Neural cell (in vitro differentiated cells): ENCODE results near the gene ABHD12. TPM values are rescaled to one million over a fixed set of nuclear protein-coding genes. Genes with fewer than 3 reads are reported as not detected.

Experiments used
- H2AFZ ChIP-seq: fragments of 200-600, 300-800 bp; sonication (generic), shearing (Covaris generic); 2 replicates; pipeline ENCODE4 v1.6.0; 2014; ENCODE audit warnings: low read depth, mild to moderate bottlenecking, antibody characterized with exemption, low read length, moderate library complexity
- H3F3A ChIP-seq: fragments of 200-600 bp; shearing (Covaris generic); 2 replicates; pipeline ENCODE4 v1.6.1; 2016; ENCODE audit warnings: mild to moderate bottlenecking, moderate library complexity, mixed read lengths, antibody characterized with exemption, low read length; ENCODE audit not compliant: insufficient read depth, poor library complexity, severe bottlenecking
- H3K27ac ChIP-seq: fragments of 200-600, 300-800 bp; sonication (generic), shearing (Covaris generic); 2 replicates; pipeline ENCODE4 v1.5.1; 2014; ENCODE audit warnings: mild to moderate bottlenecking, low read length, moderate library complexity
- H3K27me3 ChIP-seq: fragments of 300-800, 200-600 bp; sonication (generic), shearing (Covaris generic); 2 replicates; pipeline ENCODE4 v1.6.0; 2014; ENCODE audit warnings: mild to moderate bottlenecking, low read depth, low read length, moderate library complexity; ENCODE audit not compliant: insufficient read depth
- H3K36me3 ChIP-seq: fragments of 300-800, 200-600 bp; sonication (generic), shearing (Covaris generic); 2 replicates; pipeline ENCODE4 v1.5.1; 2014; ENCODE audit warnings: mild to moderate bottlenecking, antibody characterized with exemption, low read length, moderate library complexity; ENCODE audit not compliant: insufficient read depth
- H3K4me2 ChIP-seq: fragments of 300-800, 200-600 bp; sonication (generic), shearing (Covaris generic); 2 replicates; pipeline ENCODE4 v1.6.0; 2014; ENCODE audit warnings: mild to moderate bottlenecking, low read length
- H3K4me3 ChIP-seq: fragments of 300-800, 200-600 bp; sonication (generic), shearing (Covaris generic); 2 replicates; pipeline ENCODE4 v1.5.1; 2014; ENCODE audit warnings: mild to moderate bottlenecking, low read length, moderate library complexity
- H3K79me2 ChIP-seq: fragments of 200-600 bp; shearing (Covaris generic); replicated peaks from 2 replicates; pipeline ENCODE4 v1.6.0; 2014; ENCODE audit warnings: mild to moderate bottlenecking, low read length, moderate library complexity; ENCODE audit not compliant: insufficient read depth
- H3K9ac ChIP-seq: fragments of 300-800, 200-600 bp; sonication (generic), shearing (Covaris generic); 2 replicates; pipeline ENCODE4 v1.6.1; 2016; ENCODE audit warnings: mild to moderate bottlenecking, low read length, mixed read lengths
- H3K9me2 ChIP-seq: fragments of 200-600 bp; shearing (Covaris generic); 2 replicates; pipeline ENCODE4 v1.6.1; 2016; ENCODE audit warnings: mild to moderate bottlenecking, low read length, mixed read lengths; ENCODE audit not compliant: insufficient read depth
- H3K9me3 ChIP-seq: fragments of 200-600, 300-800 bp; sonication (generic), shearing (Covaris generic); 2 replicates; pipeline ENCODE4 v1.6.1; 2016; ENCODE audit warnings: mild to moderate bottlenecking, mixed run types, low read length, moderate library complexity, mixed read lengths
- H4K20me1 ChIP-seq: fragments of 200-600 bp; shearing (Covaris generic); 2 replicates; pipeline ENCODE4 v1.6.1; 2016; ENCODE audit warnings: mild to moderate bottlenecking, mixed run types; ENCODE audit not compliant: insufficient read depth
- CTCF ChIP-seq: fragments of 450-650 bp; IDR thresholded peaks from 2 replicates; pipeline ENCODE4 v1.5.1; 2014; ENCODE audit warnings: antibody characterized with exemption, mild to moderate bottlenecking, moderate library complexity; ENCODE audit not compliant: poor library complexity, severe bottlenecking
- EP300 ChIP-seq: fragments of 450-650 bp; conservative IDR thresholded peaks from 2 replicates; pipeline ENCODE4 v1.6.1; 2014; ENCODE audit warnings: antibody characterized with exemption, mild to moderate bottlenecking, moderate library complexity; ENCODE audit not compliant: poor library complexity, severe bottlenecking
- EZH2 ChIP-seq: fragments of 200-600, 300-800 bp; shearing (Covaris generic), sonication (generic); IDR thresholded peaks from 2 replicates; pipeline ENCODE4 v1.6.1; 2014; ENCODE audit warnings: antibody characterized with exemption, low read length, borderline replicate concordance, mild to moderate bottlenecking; ENCODE audit not compliant: insufficient read depth, poor library complexity, severe bottlenecking
- MXI1 ChIP-seq: fragments of 450-650 bp; conservative IDR thresholded peaks from 2 replicates; pipeline ENCODE4 v1.6.1; 2014; ENCODE audit warnings: antibody characterized with exemption, mild to moderate bottlenecking; ENCODE audit not compliant: poor library complexity, severe bottlenecking
- POLR2AphosphoS5 ChIP-seq: IDR thresholded peaks from 2 replicates; pipeline ENCODE4 v1.6.1; 2012
- RAD21 ChIP-seq: fragments of 450-650 bp; conservative IDR thresholded peaks from 2 replicates; pipeline ENCODE4 v1.6.1; 2014; ENCODE audit warnings: antibody characterized with exemption, mild to moderate bottlenecking, moderate library complexity
- REST ChIP-seq: IDR thresholded peaks from 2 replicates; pipeline ENCODE4 v1.6.1; 2012; ENCODE audit warnings: borderline replicate concordance
- SMC3 ChIP-seq: fragments of 450-650 bp; conservative IDR thresholded peaks from 2 replicates; pipeline ENCODE4 v1.6.1; 2014; ENCODE audit warnings: antibody characterized with exemption, mild to moderate bottlenecking, moderate library complexity; ENCODE audit not compliant: poor library complexity
- polyA plus RNA-seq: library from polyadenylated mRNA; depleted of rRNA; stranded (reverse); fragments of >200 nt; gene quantifications from 2 replicates; pipeline ENCODE4 v1.2.3, GENCODE V29; 2014

ABHD12 gene
- polyA plus RNA-seq, 1 donor from 2014 or later: 32.3 TPM

GRCh38 chr20:25346349-25346748, 44.3 kb downstream of the ABHD12 start:
- H3K9ac ChIP-seq: no peak overlapping the region
- TF ChIP-seq RAD21 (no peak), EZH2 (no peak), EP300 (no peak), CTCF (no peak), SMC3 (no peak)
- H4K20me1 ChIP-seq: no peaks in the 10 kb centered on the region
- no peaks in the 10 kb centered on the region for H3K36me3 ChIP-seq
- no peaks in the 10 kb centered on the region for H3K27me3 ChIP-seq
- no peaks in the 10 kb centered on the region for H3K9me2 ChIP-seq
- no peaks in the 10 kb centered on the region for H3K9me3 ChIP-seq
- no peak overlapping the region for H3K4me2 ChIP-seq
- no peaks in the 10 kb centered on the region for H3F3A ChIP-seq
- H3K79me2 ChIP-seq: peaks cover 14% of the 10 kb centered on the region
- no peak overlapping the region for H2AFZ ChIP-seq
- H3K4me3 ChIP-seq: no peak overlapping the region
- H3K27ac ChIP-seq: no peak overlapping the region

GRCh38 chr20:25345721-25346120, 44.9 kb downstream of the ABHD12 start:
- Histone ChIP-seq H4K20me1 (no peaks in the 10 kb centered on the region), H3K36me3 (no peaks in the 10 kb centered on the region), H2AFZ (no peak overlapping the region), H3K4me2 (no peak overlapping the region), H3F3A (no peaks in the 10 kb centered on the region), H3K4me3 (no peak overlapping the region), H3K9me2 (no peaks in the 10 kb centered on the region), H3K79me2 (peaks cover 14% of the 10 kb centered on the region), H3K9me3 (no peaks in the 10 kb centered on the region), H3K27ac (no peak overlapping the region), H3K9ac (no peak overlapping the region), H3K27me3 (no peaks in the 10 kb centered on the region)
- TF ChIP-seq RAD21 (no peak), EP300 (no peak), SMC3 (no peak)

GRCh38 chr20:25344634-25345033, 46.0 kb downstream of the ABHD12 start:
- peaks cover 14% of the 10 kb centered on the region for H3K79me2 ChIP-seq
- H3K9me3 ChIP-seq: no peaks in the 10 kb centered on the region
- H3K4me2 ChIP-seq: no peak overlapping the region
- no peak overlapping the region for H3K9ac ChIP-seq
- H3K27me3 ChIP-seq: no peaks in the 10 kb centered on the region
- no peak overlapping the region for H3K4me3 ChIP-seq
- H3K36me3 ChIP-seq: no peaks in the 10 kb centered on the region
- H3F3A ChIP-seq: no peaks in the 10 kb centered on the region
- no peaks in the 10 kb centered on the region for H3K9me2 ChIP-seq
- no peaks in the 10 kb centered on the region for H4K20me1 ChIP-seq
- H2AFZ ChIP-seq: no peak overlapping the region
- TF ChIP-seq MXI1: no peak
- TF ChIP-seq REST: no peak
- TF ChIP-seq POLR2AphosphoS5: no peak
- TF ChIP-seq EP300: no peak
- TF ChIP-seq SMC3: no peak
- H3K27ac ChIP-seq: no peak overlapping the region
